Coronary artery (tissue), 2 donors: ENCODE measurements around the gene SALL4.
"Not testable (repeated sequence)": the region's sequence is repeated elsewhere in the genome, so short reads cannot be mapped to it uniquely, and the experiment has no call there.

ENCODE experiments used
- DNase-seq: peaks from one replicate; pipeline ENCODE4 v3.0.0-alpha.2; 2017; ENCODE audit warnings: low spot score
- H3K27ac ChIP-seq, 2 donors: fragments of 200-600 bp; sonication (generic); one replicate each; pipeline ENCODE4 v1.5.1; 2016 to 2019
- H3K4me3 ChIP-seq: fragments of 200-600 bp; sonication (generic); 2 replicates; pipeline ENCODE4 v1.5.1; 2016; ENCODE audit warnings: mild to moderate bottlenecking, moderate library complexity
- TF ChIP-seq, protein P1 (sequence below): fragments of 200-600 bp; sonication (generic); IDR thresholded peaks from one replicate; pipeline ENCODE4 v1.5.1; 2019; ENCODE audit warnings: antibody characterized with exemption

The SALL4 gene

DNA sequence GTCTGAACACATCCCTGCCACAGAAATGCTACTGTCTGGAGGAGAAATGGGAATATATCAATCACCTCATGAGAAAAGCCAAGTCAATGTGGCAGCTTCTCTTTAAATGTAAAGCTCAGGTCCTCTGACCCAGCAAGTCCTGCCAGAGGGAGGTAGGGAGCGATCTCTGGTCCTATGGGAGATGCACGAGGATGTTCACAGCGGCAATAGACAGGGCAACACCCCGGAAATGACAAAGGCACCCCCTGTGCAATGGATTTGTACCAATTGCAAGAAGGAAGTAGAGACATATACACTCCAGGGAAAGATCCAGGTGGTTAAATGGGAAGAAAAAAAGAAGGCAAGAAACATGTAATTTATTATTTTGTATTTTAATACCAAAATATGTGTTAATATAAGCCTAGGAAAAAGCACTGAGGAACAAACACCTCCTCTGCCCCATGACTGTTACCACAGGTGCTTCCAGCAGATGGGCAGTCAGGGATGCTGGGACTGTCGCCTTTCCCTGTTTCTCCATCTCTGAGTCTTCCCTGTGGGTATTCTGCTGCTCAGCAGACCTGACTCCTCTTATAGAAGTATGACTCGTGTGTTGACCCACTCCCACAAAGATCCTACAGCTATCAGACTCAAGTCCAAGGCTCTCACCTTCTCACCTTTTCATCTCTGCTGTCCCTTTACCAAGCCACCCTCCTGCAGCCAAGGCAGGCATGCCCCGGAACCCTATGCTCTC is 55.0 kb downstream of the SALL4 start:
- Histone ChIP-seq H3K4me3 (no peak overlapping the region), H3K27ac (no peak overlapping the region)
- DNase-seq, result no peak
- TF ChIP-seq, protein P1, sequence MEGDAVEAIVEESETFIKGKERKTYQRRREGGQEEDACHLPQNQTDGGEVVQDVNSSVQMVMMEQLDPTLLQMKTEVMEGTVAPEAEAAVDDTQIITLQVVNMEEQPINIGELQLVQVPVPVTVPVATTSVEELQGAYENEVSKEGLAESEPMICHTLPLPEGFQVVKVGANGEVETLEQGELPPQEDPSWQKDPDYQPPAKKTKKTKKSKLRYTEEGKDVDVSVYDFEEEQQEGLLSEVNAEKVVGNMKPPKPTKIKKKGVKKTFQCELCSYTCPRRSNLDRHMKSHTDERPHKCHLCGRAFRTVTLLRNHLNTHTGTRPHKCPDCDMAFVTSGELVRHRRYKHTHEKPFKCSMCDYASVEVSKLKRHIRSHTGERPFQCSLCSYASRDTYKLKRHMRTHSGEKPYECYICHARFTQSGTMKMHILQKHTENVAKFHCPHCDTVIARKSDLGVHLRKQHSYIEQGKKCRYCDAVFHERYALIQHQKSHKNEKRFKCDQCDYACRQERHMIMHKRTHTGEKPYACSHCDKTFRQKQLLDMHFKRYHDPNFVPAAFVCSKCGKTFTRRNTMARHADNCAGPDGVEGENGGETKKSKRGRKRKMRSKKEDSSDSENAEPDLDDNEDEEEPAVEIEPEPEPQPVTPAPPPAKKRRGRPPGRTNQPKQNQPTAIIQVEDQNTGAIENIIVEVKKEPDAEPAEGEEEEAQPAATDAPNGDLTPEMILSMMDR, result no peak

DNA sequence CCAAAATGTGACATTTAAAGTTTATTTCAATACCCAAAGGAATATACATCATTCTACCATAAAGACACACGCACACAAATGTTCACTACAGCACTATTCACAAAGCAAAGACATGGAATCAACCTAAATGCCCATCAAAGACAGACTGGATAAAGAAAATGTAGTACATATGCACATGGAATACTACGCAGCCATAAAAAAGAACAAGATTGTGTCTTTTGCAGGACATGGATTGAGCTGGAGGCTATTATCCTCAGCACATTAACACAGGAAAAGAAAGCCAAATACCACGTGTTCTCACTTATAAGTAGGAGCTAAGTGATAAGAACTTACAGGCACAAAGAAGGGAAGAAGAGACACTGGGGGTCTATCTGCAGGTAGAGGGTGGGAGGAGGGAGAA is 56.5 kb downstream of the SALL4 start:
- H3K4me3 ChIP-seq, result no peak overlapping the region
- TF ChIP-seq, protein P1, result no peak
- no peak for DNase-seq
- no peak overlapping the region for H3K27ac ChIP-seq

DNA sequence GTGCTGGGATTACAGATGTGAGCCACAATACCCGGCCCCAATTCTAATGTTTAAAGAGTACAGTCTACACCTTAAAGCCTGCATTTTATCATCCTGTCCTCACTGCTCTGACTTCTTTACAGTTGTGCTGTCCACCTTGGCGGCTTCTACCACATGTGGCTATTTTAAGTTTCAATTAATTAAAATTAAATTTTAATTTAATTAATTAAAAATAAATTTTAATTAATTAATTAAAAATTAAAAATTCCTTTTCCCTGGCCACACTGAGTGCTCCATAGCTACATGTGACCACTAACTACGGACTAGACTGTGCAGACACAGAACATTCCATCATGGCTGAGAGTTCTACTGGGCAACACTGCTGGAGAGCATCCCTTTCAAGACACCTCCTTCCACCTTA is 61.5 kb downstream of the SALL4 start:
- no peak overlapping the region for H3K4me3 ChIP-seq
- TF ChIP-seq, protein P1, result no peak
- no peak for DNase-seq
- no peak overlapping the region for H3K27ac ChIP-seq

DNA sequence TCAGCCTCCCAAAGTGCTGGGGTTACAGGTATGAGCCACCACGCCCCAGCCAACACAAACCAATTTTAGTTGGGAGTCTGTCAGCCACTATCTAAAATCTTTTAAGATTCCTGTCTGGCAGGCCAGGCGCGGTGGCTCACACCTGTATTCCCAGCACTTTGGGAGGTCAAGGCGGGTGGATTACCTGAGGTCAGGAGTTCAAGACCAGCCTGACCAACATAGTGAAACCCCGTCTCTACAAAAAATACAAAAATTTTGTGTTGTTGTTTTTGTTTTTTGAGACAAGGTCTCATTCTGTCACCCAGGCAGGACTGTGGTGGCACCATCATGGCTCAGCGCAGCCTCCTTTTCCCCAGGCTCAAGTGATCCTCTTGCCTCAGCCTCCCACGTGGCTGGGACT is 62.0 kb downstream of the SALL4 start:
- not testable (repeated sequence) for H3K4me3 ChIP-seq, DNase-seq, H3K27ac ChIP-seq

DNA sequence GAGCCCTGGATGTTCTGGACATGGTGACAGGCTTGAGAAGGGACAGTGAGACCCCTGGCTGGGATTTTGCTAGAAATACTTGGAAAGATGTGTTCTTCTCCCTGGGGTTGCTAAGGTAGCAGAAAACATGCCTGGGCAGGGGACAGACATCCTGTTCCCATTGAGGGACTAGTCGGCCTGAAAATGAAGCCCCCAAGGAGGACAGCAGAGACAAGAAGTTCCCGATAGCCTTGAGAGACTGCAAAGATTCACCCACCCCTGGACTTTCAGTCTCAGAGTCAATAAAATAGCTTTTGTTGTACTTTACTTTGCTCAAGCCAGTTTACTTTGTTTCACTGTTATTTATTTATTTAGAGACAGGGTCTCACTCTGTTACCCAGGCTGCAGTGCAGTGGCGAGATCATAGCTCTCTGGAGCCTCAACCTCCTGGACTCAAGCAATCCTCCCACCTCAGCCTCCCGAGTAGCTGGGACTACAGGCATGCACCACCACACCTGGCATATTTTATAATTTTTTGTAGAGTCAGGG is 62.5 kb downstream of the SALL4 start:
- DNase-seq, result no peak
- no peak overlapping the region for H3K4me3 ChIP-seq
- TF ChIP-seq, protein P1, result no peak
- H3K27ac ChIP-seq, result no peak overlapping the region

DNA sequence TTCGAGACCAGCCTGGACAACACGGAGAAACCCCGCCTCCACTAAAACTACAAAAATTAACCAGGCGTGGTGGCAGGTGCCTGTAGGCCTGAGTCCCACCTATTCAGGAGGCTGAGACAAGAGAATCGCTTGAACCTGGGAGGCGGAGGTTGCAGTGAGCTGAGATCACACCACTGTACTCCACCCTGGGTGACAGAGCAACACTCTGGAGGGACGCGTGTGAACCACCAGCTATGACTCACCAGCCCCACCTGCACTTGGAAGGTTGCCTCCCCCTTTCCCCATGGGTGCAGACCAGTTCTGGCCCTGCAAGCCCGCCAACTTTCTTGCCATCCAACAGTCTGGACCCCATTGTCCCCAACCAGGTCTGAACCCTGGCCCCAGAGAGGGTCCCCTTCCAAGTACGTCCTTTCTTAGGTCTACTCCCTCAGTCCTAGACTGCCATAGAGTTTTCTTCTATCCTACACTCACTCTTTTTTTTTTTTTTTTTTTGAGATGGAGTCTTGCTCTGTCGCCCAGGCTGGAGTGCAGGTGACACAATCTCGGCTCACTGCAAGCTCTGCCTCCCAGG is 63.4 kb downstream of the SALL4 start:
- H3K27ac ChIP-seq, result no peak overlapping the region
- TF ChIP-seq, protein P1, result no peak

DNA sequence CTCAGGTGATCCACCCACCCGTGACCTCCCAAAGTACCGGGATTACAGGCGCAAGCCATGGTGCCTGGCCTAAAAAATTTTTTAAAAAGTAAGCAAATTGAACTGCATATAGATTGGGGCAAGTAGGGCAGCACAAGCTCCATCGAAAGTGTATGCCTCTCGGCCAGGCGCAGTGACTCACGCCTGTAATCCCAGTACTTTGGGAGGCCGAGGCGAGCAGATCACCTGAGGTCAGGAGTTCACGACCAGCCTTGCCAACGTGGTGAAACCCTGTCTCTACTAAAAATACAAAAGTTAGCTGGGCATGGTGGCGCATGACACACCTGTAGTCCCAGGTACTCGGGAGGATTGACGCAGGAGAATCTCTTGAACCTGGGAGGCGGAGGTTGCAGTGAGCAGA is 64.1 kb downstream of the SALL4 start:
- not testable (repeated sequence) for H3K4me3 ChIP-seq, H3K27ac ChIP-seq, DNase-seq

More for the DNA sequence above, 63.4 kb downstream of the SALL4 start:
- DNase-seq, result no peak
- H3K4me3 ChIP-seq, result no peak overlapping the region

DNA sequence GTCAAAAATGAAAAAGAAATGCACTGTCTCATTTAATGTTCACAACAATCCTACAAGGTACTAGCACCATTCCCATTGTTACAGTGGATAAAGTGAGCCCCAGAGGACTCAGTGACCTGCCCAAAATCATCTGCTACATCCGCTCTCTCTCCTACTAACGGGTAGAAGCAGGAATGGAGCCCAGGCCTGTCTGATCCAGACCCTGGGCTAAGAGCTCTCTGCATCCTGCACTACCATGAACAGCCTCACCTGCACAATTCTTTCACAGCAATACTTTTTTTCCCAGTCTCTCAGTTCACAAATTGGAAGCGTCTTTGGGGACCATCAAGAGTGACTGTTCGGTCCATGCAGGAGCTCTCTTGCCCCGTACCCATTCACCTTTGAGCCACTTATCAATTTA is 65.4 kb downstream of the SALL4 start:
- DNase-seq, result no peak
- Histone ChIP-seq H3K27ac (no peak overlapping the region), H3K4me3 (no peak overlapping the region)
- TF ChIP-seq, protein P1, result no peak
